NCI-H2029 (cell line): ENCODE measurements around the gene TSPAN4.

Source experiments
- DNase-seq: peaks from one replicate; lab custom pipeline; 2025; lab: John Stamatoyannopoulos, UW

TSPAN4 gene

DNA sequence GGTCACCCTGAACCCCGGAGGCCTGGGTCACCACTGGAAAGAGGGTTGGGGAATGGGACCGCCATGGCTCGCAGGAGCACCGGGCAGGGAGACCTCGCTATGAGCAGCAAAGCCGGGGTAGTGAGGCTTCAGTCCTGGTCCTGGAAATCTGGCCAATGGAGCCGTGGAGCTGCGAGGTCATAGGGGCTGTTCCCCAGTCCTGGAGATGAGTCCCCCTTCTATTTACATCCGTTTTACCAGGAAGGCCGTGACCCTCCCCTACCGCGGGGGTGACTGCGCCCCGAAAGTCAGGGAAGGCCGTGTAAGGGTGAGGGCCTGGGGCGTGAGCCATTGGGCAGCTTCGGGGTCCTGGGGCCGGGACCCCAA, 38.1 kb upstream of the TSPAN4 start:
- DNase-seq, result no peak

DNA sequence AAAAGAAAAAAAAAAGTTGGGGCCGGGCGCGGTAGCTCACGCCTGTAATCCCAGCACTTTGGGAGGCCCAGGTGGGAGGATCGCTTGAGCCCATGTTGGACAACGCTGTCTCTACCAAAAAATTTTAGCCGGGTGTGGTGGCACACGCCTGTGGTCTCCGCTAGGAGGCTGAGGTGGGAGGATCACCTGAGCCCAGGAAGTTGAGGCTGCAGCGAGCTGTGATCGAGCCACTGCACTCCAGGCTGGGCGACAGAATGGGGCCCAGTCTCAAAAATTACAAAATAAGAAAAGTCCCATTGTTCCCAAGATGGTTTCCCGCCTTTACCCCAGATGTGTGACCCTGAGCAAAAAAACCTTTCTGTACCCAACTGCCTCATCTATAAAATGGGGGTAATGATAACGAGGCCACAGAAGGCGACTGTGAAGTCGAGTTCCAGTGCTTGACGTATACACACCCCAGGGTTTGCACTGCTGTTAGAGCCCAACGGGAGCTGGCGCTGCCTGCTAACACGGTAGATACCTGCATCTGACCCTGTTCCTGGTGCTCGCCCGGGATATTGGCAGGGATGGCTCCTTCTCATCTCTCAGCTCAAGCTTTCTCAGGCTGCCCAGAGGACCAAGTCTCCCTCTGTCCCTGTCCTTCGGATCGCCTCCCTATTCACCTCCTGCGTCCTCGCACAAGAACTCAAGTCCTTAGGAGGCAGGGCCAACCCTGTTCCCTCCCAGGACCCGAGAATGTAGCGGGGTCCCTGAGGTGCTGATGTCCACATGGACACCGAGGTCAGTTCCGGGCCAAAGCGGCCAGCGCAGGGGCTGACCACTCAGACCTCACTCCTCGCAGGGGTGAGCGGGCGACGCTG, 34.0 kb upstream of the TSPAN4 start:
- no peak for DNase-seq

DNA sequence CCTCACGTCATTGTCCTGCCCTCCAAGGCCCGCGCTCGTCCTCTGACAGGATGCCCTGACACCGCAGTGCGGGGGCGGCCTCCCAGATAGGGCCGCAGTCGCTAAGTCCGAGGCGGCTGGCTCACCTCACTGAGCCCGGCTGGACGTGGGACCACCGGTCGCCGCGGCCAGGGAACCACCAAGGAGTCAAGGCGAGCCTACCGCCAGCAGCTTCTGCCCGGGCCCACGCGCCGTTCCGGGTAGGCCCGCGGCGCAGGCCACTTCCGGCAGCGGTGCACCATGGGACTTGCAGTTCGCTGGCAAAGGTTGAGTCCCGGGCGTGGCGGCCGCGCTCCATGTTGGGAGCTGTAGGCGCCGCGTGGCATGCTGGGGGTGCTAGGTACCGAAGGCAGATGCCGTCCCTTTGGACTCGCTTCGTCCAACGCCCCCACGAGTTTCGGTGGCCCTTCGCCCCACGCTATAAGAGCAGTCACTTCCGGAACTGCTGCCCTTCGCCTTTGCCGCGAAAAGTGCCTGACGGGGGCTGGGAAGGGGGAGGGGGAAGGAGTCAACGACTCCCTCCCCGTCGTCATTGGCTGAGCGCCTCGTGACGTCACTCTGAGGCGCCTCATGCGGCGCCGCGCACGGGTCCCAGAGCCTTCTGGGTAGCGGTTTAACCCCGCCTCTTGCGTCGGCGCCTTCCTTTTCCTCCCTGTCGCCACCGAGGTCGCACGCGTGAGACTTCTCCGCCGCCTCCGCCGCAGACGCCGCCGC, 33.2 kb upstream of the TSPAN4 start, which contains the start of gene RPLP2:
Gene RPLP2, plus strand, starts transcription at position 681 of the 753 bp plus-strand sequence. CDS start 268 bp downstream, outside the sequence.
- DNase-seq, result peak; percentile 93

DNA sequence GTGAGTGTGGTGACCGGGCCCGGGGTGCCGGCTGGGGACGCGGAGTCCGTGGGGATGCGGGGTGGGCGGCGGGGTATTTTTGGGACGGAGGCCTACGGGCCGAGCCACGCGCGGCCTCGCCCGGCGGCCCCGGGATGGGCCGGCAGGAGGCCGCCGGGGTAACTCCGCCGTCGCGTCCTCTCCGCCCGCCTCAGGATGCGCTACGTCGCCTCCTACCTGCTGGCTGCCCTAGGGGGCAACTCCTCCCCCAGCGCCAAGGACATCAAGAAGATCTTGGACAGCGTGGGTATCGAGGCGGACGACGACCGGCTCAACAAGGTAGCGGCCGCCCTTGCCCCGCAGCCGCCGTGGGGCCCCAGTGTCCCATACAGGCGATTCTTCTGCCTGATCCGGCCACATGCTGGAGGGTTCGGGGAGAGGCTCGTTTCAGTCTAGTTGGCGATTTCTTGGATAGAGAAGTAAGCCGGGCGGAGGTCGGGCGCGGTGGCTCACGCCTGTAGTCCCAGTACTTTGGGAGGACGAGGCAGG, 32.5 kb upstream of the TSPAN4 start:
- DNase-seq, result no peak

DNA sequence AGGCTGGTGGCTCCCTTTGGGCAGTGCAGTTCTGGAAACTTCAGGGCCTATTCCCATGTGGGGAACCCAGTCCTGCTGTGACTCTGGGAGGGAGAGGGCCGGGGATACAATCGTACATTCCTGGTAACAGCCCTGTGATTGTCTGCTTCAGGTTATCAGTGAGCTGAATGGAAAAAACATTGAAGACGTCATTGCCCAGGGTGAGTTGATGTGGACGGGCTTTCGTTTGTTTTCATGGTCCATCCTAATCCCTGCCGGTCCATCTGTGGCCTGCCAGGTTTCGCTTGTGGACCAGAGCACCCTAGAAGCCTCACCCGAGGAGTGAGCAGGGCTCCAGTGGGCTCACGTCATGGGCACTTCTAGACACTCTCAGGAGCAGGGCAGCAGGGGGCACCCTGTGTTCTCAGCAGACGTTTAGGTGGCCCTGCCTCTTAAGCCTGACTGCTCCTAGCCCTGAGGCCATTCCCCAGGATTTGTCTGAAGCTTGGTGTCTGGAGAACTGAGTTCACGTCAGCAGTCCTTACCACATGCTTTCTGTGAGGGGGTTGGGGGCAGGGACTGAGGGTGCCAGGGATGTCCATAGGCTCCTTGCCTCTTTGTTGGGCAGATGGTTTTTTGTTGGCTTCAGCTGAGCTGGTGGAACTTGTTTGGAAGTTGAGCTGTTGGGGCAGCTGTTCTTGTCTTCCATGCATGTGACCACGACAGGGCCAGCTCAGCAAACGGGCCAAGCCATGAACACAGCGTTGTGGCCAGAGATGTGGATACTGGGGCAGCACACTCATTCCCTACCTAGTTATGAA, 31.0 kb upstream of the TSPAN4 start:
- no peak for DNase-seq

DNA sequence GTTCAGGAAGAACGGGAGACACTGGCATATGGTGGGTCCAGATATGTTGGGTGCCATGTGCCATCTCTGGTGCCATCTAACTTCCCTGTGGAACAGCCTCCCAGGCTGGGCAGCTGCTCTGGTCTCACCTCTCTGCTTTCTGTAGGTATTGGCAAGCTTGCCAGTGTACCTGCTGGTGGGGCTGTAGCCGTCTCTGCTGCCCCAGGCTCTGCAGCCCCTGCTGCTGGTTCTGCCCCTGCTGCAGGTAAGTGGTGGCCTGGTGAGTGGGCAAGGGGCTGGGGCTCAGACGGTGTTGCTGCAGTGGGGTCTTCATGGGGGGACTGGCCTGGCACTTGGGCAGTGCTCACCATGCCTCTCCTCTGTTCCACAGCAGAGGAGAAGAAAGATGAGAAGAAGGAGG, 30.3 kb upstream of the TSPAN4 start:
- DNase-seq, result no peak

DNA sequence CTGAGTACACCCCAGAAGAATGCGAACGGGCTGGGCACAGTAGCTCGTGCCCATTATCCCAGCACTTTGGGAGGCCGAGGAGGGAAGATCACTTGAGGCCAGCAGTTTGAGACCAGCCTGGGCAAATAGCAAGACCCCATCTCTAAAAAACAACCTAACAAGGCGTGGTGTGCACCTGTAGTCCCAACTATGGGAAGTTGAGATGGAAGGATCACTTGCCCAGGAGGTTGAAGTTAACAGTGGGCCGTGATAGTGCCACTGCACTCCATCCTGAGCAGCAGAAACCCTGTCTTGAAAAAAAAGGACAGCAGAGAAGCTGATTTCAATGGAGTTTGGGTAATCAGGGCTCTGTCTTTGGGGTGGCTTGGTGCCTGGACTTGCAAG, 29.6 kb upstream of the TSPAN4 start:
- DNase-seq, result no peak

DNA sequence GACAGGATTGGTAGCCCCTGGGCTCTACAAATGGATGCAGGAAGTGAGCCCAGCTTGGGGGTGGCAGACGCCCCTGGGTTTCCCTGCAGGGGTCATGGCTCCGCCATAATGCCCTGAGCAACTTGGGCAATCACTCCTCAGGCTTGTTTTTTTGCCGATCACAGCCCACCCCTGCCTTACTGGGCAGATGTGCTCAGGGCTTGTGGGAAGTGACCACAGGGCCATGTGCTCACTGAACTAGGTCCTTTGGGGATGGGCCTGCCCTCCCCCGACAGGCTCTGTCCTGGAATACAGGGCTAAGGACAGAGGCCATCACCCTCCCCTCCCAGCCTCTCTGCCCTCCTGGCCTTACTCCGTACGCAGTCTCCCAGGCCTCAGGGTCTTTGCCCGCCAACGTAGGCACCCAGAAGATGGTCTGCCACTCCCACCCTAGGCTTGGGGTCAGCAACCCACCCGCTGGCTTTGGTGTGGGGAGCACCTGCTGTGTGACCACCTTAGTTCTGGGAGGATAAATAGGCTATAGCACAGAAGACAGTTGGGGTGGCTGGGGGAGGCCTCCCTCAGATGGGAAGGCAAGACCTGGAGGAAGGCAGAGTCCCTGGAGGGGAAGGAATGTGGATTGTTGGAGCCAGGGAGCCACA, 29.1 kb upstream of the TSPAN4 start:
- DNase-seq, result no peak

DNA sequence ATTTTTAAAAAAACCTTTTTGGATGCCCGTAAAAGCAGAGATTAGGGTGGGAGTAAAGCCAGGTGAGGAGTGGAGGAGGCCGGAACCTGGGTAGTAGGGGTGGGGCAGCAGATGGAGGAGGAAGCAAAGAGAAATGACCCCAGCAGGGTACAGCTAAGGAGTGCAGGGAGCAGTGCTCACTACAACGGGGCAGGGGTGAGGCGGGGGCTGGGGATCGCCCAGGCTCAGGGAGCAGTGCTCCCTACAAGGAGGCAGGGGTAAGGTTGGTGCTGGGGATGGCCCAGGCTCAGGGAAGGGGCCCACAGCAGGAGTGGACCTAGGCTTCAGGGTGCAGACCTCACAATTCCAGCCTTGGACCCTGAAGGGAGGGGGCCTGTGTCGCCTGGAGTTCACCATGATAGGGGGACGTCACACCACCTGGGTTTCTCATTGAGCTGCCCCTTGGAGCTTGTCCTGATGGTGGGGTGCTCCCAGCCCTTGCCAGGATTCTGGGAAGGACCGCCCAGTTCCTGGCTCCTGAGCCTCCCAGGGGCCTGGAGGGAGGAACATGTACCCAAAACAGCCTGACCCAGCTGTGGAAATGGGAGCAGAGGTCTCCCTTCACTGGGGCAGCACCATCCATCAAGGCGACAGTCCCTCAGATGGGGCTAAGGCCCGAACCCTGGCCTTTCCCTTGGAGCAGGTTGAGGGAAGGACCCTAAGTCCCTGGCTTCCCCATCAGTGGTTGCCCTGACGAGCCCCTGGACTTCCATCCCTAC, 26.8 kb upstream of the TSPAN4 start:
- no peak for DNase-seq

DNA sequence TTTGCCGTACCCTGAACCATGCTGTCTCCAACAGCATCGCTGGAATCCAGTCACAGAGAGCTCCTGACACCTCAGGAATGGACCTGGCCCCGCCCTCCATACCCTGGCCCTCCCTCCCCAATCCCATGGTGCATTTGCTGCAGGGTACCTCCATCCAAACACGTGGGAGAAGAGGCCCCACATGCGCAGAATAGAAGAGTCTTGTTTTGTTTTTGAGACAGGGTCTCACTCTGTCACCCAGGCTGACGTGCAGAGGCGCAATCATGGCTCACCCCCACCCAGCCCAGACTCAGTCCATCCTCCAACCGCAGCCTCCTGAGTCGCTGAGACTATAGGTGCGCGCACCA, 26.2 kb upstream of the TSPAN4 start:
- no peak for DNase-seq

DNA sequence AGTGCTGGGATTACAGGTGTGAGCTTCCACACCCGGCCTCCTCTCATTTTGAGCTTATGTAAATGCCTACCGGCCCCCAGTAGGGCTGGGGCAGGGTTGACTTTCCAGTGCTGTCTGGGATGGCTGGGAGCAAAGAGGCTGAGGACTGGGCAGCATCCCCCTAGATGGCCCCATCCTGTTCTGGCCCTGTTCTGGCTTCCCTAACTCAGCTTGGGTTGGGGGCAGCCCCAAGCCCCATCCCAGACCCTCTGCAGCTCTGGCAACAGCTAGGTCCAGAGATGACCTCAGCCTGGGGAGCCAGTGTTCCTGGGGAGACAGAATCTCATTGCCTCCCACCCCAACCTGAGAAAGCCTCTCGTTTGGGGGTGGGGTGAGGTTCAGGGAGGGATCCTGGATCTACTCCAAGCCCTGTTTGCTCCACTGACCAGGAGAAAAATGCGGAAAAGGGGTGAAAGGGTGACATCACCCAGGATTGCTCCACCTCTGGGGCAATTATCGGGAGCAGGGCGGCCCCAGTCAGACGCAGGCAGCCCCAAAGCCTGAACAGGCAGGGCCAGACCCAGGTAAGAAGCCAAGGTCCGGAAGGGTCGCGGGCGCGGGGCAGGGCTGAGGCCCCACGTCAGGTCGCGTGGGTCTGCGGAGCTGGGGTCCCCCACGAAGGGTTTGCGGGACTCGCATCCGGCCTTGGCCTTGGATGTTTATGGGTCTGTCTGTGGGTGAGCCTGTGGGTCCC, 24.1 kb upstream of the TSPAN4 start, which contains the start of gene PNPLA2:
Gene PNPLA2, plus strand, starts transcription at position 519 of the 733 bp plus-strand sequence. CDS start 805 bp downstream, outside the sequence.
- no peak for DNase-seq

DNA sequence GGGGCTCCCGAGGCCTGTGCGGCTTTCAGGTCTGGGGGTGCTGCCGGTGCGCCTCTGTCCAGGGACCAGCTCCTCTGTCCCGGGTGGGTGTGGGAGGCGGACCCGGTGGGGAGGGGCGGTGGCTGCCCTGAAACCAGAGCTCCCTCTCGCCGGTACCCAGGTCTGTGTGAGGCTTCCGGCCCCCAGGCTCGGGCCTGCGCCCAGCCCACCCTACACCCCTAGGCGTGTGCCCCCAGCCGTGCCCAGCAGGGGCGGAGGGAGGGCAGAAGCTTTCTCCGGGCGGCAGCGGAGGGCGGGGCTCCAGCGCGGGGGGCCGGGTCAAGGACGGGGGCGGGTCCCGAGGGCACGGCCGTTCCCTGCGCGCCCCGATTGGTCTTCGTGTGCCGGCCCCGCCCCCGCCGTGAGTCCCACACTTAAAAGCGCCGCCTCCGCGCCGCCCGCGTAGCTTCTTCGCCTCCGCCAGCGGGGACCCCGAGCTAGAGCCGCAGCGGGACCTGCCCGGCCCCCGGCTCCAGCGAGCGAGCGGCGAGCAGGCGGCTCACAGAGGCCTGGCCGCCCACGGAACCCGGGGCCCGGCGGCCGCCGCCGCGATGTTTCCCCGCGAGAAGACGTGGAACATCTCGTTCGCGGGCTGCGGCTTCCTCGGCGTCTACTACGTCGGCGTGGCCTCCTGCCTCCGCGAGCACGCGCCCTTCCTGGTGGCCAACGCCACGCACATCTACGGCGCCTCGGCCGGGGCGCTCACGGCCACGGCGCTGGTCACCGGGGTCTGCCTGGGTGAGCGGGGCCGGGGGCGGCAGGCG, 23.3 kb upstream of the TSPAN4 start:
- DNase-seq, result peak; percentile 80

DNA sequence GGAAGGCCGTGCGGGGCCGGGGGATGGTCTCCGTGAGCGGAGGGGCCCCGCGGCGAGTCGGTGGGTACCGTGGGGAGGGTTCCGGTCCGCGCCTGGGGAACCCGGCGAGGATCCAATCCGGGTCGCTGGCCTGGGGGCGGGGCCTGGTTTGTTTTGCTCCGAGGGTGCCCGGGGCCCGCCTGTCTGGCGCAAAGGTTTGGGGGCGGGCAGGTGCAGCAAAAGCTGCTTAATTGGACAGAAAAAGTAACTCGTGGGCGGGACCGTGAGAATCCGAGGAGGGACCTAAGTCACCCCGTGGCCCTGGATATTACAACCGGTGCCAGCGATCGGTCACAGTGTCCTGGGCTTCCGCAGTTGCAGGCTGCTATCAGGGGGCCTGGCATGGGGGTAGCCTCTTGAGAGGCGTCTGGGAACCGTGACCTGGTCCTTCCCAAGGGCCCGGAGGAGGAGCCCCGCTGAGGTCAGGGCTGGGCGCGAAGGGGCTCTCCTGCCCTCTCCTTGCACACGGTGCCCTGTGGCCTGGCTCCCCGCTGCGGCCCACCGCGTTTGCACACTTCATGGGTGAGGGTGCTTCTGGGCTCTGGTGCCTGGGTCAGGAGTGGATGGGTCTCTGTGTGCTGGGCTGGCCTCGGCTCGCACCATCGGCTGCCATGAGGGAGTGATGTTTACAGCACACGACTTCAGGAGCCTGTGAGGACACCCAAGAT, 22.6 kb upstream of the TSPAN4 start:
- peak; percentile 92 for DNase-seq

DNA sequence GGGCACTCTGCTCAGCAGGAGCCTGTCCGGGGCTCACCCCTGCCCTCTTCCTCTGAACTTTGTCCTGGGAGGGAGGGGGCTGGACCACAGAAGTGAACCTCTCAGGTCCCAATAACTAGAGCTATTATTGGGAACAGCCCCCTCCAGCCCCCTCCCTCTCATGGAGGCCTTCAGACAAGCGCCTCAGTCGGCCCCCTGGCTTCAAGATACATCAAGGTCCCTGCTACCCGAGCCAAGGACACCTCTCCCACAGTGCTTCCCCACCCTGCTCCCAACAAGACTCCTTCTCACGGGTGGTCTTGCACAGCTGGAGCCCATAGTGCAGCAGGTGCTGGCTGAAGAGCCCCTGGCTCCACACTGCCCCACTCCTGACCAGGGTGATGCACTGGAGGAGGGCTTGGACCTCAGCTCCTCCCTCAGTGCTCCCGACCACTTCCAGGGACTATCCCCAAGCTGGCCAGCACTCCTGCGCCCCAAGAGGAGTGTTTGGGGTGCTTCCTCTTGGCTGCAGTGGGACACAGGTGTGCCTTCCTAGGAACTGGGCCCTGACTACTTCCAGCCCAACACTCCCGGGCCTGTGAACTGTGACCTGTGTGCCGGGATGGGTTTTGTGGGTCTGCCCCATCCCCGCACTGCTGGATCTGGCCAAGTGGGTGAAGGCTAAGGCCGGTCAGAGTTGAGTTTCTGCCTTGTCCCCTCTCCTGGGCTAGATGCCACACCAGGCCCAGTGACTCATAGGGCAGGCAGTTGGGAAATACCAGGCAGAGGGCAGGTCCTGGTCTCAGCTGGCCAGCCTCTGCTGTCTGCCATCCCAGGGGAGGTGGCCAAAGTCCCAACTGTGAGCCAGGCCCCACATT, 21.8 kb upstream of the TSPAN4 start:
- DNase-seq, result no peak

DNA sequence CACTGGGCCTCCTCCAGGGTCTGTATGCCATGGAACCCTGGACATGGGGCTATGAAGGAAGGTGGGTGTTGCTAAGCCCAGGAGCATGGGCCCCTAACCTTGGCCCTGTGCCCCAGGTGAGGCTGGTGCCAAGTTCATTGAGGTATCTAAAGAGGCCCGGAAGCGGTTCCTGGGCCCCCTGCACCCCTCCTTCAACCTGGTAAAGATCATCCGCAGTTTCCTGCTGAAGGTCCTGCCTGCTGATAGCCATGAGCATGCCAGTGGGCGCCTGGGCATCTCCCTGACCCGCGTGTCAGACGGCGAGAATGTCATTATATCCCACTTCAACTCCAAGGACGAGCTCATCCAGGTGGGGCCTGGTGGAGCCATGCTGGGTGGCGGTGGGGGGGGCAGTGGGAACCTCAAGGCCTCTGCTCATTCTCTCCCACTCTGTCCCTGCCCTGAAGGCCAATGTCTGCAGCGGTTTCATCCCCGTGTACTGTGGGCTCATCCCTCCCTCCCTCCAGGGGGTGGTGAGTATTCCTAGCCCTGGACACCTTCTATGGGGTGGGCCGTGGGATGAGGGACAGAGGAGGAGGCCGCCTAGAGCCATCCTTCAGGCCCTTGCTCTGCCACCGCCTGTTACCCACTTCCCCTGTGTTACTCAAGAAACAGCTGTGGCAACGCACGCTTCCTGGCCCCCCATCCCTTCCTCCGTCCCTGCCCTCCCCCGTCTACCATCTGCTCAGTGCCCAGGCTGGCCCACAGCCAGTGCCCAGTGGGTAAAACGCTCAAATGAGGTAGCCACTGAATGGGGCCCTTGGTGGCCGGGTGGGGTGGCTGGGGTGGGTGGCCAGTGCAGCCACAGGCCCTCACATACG, 20.9 kb upstream of the TSPAN4 start:
- no peak for DNase-seq

DNA sequence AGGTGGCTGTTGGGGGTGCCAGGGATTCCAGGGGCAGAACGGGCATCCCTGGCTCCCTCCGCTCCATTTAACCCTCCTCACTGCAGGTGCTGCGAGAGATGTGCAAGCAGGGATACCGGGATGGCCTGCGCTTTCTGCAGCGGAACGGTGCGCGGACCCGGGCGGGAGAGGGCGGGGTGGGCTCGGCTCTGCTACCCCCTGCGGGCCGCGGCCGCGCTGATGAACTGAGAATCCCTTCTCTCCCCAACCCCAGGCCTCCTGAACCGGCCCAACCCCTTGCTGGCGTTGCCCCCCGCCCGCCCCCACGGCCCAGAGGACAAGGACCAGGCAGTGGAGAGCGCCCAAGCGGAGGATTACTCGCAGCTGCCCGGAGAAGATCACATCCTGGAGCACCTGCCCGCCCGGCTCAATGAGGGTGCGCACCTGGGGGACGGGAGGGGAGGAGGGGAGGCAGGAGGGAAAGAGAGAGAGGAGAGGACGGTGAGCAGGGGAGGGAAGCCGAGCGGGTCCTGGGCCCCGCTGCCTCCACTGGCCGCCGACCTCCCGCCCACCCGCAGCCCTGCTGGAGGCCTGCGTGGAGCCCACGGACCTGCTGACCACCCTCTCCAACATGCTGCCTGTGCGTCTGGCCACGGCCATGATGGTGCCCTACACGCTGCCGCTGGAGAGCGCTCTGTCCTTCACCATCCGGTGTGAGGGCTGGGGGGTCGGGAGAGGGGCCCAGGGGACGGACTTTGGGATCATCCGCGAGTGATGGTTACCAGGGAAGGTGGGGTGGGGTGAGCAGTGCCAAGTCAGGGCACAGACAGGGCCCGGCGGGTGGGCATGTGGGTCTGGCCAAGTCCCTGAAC, 19.0 kb upstream of the TSPAN4 start:
- DNase-seq, result peak; percentile 34
